Testis (tissue), 3 donors: ENCODE measurements around the gene COL4A2. TPM values are rescaled to one million over a fixed set of nuclear protein-coding genes. Genes with fewer than 3 reads are reported as not detected.
A peak's percentile ranks its signal among the peaks of the same experiment; 100 is the strongest.

ENCODE experiments used
- DNase-seq: peaks from one replicate; pipeline ENCODE4 v3.0.0-alpha.2; 2019
- H3K27ac ChIP-seq, 2 donors: fragments of 200-600 bp; sonication (generic); one replicate each; pipeline ENCODE4 v1.5.1; 2019
- H3K27me3 ChIP-seq: fragments of 200-600 bp; sonication (generic); one replicate; pipeline ENCODE4 v1.5.1; 2019
- H3K36me3 ChIP-seq: fragments of 200-600 bp; sonication (generic); one replicate; pipeline ENCODE4 v1.5.1; 2017; ENCODE audit warnings: low read depth; ENCODE audit errors: missing control alignments
- H3K4me1 ChIP-seq: fragments of 200-600 bp; sonication (generic); one replicate; pipeline ENCODE4 v1.5.1; 2019
- H3K4me3 ChIP-seq, 2 donors: fragments of 200-600 bp; sonication (generic); one replicate each; pipeline ENCODE4 v1.5.1; 2017 to 2019
- H3K9me3 ChIP-seq: fragments of 200-600 bp; sonication (generic); one replicate; pipeline ENCODE4 v1.5.1; 2017
- POLR2A ChIP-seq: fragments of 450-650 bp; IDR thresholded peaks from one replicate; pipeline ENCODE4 v1.6.1; 2017; ENCODE audit warnings: antibody characterized with exemption, mild to moderate bottlenecking, moderate library complexity
- WGBS, 2 donors: methylation state at CpG; one replicate each; pipeline ENCODE4 v1.1.5; 2018; 5-methylcytosine and 5-hydroxymethylcytosine counted together
- intact Hi-C: fragments of 100-400 bp; cut with DNase I; formaldehyde crosslinking; loops from one replicate; pipeline ENCODE4 v1.15.1; 2023; ENCODE audit warnings: low total_unique reads
- polyA plus RNA-seq: library from polyadenylated mRNA; stranded (reverse); fragments of 350-450 nt; fragmentation: Illumina TruSeq; extraction: RNeasy Lipid Tissue Mini Kit (QIAGEN cat#74804); gene quantifications from one replicate; pipeline ENCODE4 v1.2.3, GENCODE V29; 2014; ENCODE audit warnings: low read depth, low replicate concordance; ENCODE audit not compliant: insufficient read depth
- total RNA-seq, 2 donors: library from RNA; depleted of rRNA; stranded (reverse); fragments of >200 nt; gene quantifications; one replicate each; pipeline ENCODE4 v1.2.3, GENCODE V29; 2016
- TF ChIP-seq, protein P1 (sequence below), 3 experiments: fragments of 450-650 bp in 2 of 3; fragments of 200-600 bp in 1 of 3; sonication (generic) in 1 of 3; IDR thresholded peaks; one replicate each; pipeline ENCODE4 v1.5.1; 2016 to 2019; ENCODE audit warnings: antibody characterized with exemption in 3 of 3, mild to moderate bottlenecking in 2 of 3, moderate library complexity in 1 of 3

Gene COL4A2
- total and polyA plus RNA-seq, 3 donors from 2014 or later = 69.1 to 89.9 (median 81.0) TPM

- peak overlapping the region; percentile 81 to 82 for H3K27ac ChIP-seq
- no peaks in the 10 kb centered on the region for H3K27me3 ChIP-seq
- no peaks in the 10 kb centered on the region for H3K36me3 ChIP-seq
- H3K4me3 ChIP-seq = no peak overlapping the region
- DNase-seq = peak; percentile 26
- TF ChIP-seq POLR2A = no peak
- TF ChIP-seq, protein P1, sequence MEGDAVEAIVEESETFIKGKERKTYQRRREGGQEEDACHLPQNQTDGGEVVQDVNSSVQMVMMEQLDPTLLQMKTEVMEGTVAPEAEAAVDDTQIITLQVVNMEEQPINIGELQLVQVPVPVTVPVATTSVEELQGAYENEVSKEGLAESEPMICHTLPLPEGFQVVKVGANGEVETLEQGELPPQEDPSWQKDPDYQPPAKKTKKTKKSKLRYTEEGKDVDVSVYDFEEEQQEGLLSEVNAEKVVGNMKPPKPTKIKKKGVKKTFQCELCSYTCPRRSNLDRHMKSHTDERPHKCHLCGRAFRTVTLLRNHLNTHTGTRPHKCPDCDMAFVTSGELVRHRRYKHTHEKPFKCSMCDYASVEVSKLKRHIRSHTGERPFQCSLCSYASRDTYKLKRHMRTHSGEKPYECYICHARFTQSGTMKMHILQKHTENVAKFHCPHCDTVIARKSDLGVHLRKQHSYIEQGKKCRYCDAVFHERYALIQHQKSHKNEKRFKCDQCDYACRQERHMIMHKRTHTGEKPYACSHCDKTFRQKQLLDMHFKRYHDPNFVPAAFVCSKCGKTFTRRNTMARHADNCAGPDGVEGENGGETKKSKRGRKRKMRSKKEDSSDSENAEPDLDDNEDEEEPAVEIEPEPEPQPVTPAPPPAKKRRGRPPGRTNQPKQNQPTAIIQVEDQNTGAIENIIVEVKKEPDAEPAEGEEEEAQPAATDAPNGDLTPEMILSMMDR (IDR thresholded peaks at IDR 0.05) = no peak
- intact Hi-C loops = loop anchor here (10.0 kb wide), 1 partner anchor 63 kb away; no protein-coding TSS in a partner anchor
- no peaks in the 10 kb centered on the region for H3K9me3 ChIP-seq
- 35 to 42% methylated on average over 14 of the region's 14 CpGs for WGBS, 2 donors
- H3K4me1 ChIP-seq = peaks cover 40% of the 10 kb centered on the region
These were observed 34.6 kb downstream of the COL4A2 start for GRCh38 chr13:110341445-110342244.

DNA sequence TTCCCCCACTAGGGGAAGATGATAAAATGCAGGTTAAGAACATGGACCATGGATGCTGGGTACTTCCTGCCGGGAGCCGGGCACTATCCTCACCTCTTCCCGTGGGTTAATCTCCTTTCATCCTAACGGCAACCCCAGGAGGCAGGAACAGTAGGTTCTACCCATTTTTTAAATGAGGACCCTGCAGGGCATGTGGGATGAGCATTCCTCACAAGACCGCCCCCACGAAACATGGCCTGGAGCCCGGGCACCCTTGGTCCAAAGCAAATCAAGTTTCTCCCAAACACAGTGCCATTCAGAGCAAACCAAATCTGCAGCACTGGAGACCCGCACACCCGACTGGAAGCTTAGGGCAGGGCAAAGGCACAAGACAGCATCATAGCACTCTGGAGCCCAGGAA, 35.4 kb downstream of the COL4A2 start:
- H3K27ac ChIP-seq = no peak overlapping the region
- H3K9me3 ChIP-seq = no peaks in the 10 kb centered on the region
- no peak overlapping the region for H3K4me3 ChIP-seq
- no peaks in the 10 kb centered on the region for H3K27me3 ChIP-seq
- intact Hi-C loops = loop anchor here (10.0 kb wide), 1 partner anchor 62 kb away; no protein-coding TSS in a partner anchor
- TF ChIP-seq POLR2A = no peak
- TF ChIP-seq, protein P1 (IDR thresholded peaks at IDR 0.05) = no peak
- 83 to 92% methylated on average over 9 of the region's 9 CpGs for WGBS, 2 donors
- peaks cover 32% of the 10 kb centered on the region for H3K4me1 ChIP-seq
- no peak for DNase-seq
- H3K36me3 ChIP-seq = no peaks in the 10 kb centered on the region

DNA sequence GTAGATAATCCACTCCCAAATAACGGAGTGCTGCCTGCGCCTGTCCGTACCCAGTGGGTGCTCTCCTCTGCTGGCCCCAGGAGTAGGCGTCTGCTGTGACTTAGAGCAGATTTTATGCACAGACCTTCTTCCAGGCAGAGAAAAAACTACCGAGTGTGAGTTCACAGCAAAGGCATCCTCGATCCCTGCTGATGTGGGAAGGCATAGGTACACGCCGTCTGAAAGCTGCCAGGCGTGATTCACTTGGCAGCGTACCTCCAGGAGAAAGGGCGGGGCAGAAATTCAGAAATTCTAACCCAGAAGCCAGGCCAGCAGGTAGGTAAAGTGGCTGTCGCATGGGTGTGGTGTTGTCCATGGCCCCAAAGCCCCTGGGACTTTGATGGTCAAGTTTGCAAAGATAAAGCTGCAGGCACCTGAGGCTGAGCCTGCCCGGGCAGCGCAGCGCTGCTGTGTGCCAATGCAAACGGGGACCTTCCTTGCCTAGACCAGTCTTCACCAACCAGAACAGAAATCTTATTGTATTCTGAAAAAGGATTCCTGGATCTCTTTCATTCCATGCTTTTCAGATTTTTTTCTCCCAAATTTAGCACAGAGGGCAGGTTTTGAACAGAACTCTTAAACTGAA, 36.3 kb downstream of the COL4A2 start:
- Histone ChIP-seq H3K27ac (no peak overlapping the region), H3K9me3 (no peaks in the 10 kb centered on the region), H3K36me3 (no peaks in the 10 kb centered on the region), H3K4me3 (no peak overlapping the region), H3K27me3 (no peaks in the 10 kb centered on the region), H3K4me1 (peaks cover 23% of the 10 kb centered on the region)
- intact Hi-C loops = loop anchor here (10.0 kb wide), 1 partner anchor 61 kb away; no protein-coding TSS in a partner anchor
- WGBS, 2 donors = 82 to 89% methylated on average over 16 of the region's 16 CpGs
- DNase-seq = no peak
- TF ChIP-seq, protein P1 (IDR thresholded peaks at IDR 0.05) = no peak
- no peak for TF ChIP-seq POLR2A

DNA sequence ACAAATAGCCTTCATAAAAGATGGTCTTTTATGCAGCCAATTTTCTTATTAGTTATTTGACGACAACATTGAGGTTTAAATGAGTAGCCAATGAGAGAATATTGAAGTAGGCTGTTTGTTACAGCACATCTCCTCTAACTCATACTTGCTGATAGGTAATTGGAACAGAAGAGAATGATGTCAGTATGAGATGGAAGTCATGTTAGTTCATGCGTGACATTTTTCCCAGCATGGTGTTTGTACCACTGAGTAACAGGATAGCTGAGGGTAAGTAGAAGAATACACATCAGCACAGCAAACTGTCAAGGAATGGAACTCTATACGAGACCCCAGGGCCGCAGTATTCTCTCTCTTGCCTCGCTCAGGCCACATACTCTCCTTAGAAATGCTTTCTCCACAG, 37.2 kb downstream of the COL4A2 start:
- DNase-seq = no peak
- H3K4me1 ChIP-seq = peaks cover 20% of the 10 kb centered on the region
- no peaks in the 10 kb centered on the region for H3K27me3 ChIP-seq
- H3K27ac ChIP-seq = no peak overlapping the region
- no peaks in the 10 kb centered on the region for H3K36me3 ChIP-seq
- no peaks in the 10 kb centered on the region for H3K9me3 ChIP-seq
- no peak for TF ChIP-seq POLR2A
- TF ChIP-seq, protein P1 (IDR thresholded peaks at IDR 0.05) = no peak
- intact Hi-C loops = loop anchor here (10.0 kb wide), 1 partner anchor 60 kb away; no protein-coding TSS in a partner anchor
- no peak overlapping the region for H3K4me3 ChIP-seq
- 94 to 97% methylated on average over 5 of the region's 5 CpGs for WGBS, 2 donors
